ENCODE measurements around the gene KAT2B.
"Not testable (repeated sequence)": the region's sequence is repeated elsewhere in the genome, so short reads cannot be mapped to it uniquely, and the experiment has no call there.

KAT2B gene

GRCh38 chr3:20042331-20042730, 2.1 kb downstream of the KAT2B start:
- no peak for DNase-seq

DNA sequence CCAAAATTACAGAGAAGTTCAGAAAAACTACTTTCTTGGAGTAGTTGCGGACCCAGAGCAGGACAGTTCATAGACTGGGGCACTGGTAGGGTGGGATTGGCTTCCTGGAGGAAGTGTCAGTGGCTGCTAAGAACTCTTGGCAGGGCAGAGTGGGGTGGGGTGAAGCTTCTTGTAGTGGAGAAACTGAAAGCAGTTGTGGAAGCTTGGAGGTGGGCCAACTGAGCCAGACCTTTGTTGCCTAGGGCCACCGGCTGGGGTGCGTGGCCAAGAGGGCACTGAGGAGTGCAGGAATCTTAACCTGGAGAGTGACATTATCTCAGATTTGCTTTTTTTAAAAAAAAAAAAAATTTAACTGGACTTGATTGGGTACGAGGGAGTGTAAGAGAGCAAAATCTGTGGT, 3.1 kb downstream of the KAT2B start:
- DNase-seq, result peak; percentile 53 to 82 (median 79)

DNA sequence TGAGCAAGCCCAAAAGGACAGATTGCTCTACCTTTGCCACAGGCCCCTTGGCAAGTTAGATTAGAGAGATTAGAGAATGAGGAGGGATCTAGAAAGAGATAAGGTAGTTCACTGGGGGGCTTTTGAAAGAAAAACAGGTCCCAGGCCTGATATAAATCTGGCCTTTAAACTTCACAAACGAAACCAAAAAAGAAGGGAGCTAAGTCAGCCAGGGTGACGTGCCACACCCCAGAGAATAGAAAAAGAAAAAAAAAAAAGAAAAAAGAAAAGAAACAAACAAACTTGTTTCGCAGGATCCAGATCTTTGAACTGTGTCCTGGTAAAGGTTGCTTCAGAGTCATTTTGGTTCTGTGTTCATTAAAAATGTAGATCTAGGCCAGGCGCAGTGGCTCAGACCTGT, 3.6 kb downstream of the KAT2B start:
- peak in 1 of 3 donors; percentile 32 for DNase-seq

DNA sequence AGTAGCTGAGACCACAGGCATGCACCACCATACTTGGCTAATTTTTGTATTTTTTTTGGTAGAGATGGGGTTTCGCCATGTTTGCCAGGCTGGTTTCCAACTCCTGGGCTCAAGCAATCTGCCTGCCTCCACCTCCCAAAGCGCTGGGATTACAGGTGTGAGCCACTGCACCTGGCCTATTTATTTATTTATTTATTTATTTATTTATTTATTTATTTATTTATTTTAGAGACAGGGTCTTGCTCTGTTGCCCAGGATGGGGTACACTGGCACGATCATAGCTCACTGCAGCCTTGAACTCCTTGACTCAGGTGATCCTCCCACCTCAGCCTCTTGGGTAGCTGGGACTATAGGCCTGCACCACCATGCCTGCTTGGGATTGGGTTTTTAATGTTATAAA, 4.9 kb downstream of the KAT2B start:
- not testable (repeated sequence) for DNase-seq

DNA sequence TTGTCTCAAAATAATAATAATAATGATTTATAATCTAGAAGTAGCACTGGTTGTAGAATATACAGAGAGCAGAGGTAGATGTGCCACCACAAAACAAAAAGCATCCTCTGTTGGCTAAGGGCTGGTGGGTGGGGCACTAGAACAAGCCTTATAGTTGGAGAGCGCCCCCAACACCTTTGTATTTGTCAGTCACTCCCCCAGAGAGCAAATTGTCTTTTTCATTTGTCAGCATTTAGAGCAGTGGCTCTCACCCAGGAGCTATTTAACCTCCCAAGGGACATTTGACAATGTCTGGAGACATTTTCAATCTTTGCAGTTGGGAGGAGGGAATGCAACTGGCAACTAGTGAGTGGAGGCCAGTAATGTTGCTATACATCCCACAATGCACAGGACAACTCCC, 6.3 kb downstream of the KAT2B start:
- no peak for DNase-seq

- DNase-seq, result no peak
Measured at GRCh38 chr3:20047341-20047779, 7.1 kb downstream of the KAT2B start.

GRCh38 chr3:20047976-20048883, 8.0 kb downstream of the KAT2B start:
- no peak for DNase-seq

DNA sequence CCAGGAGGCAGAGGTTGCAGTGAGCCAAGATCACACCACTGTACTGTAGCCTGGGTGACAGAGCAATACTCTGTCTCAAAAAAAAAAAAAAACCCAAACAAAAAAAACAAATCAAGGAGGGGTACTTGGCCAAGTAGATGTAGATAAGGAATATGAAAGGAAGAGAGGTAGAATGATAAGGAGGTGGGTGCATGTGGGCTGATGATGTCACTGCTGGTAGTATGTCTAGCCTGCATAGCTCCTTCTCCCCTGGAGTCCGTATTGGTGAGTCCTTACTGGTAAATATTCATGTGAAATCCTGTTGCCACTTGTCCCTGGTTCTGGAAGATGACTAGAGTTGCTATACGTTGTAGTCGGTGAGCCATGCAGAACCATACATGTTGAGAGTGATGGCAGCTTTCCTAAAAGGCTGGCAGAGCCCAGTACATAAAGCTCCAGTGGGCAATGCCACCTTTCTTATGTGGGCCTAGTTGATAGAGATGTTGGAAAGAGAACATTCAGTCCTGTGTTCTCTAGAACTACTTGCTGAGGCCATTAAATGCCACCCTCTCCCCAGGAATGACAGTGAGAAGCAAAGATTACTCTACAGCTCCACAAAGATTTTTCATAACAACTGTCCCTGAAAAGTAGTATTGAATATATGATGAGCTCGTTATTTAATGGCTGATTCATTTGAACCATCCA, 11.0 kb downstream of the KAT2B start:
- no peak for DNase-seq

- DNase-seq, result no peak
Measured at GRCh38 chr3:20052851-20053250, 12.6 kb downstream of the KAT2B start.

GRCh38 chr3:20054549-20054987, 14.3 kb downstream of the KAT2B start:
- peak; percentile 78 to 87 (median 80) for DNase-seq

- peak in 1 of 3 donors; percentile 27 for DNase-seq
Measured at GRCh38 chr3:20055020-20055775, 15.0 kb downstream of the KAT2B start.

- no peak for DNase-seq
Measured at GRCh38 chr3:20055842-20056241, 15.6 kb downstream of the KAT2B start.

- DNase-seq, result peak; percentile 53 to 78 (median 67)
Measured at GRCh38 chr3:20056725-20057611, 16.7 kb downstream of the KAT2B start.

- DNase-seq, result no peak
Measured at GRCh38 chr3:20057612-20058180, 17.4 kb downstream of the KAT2B start.

DNA sequence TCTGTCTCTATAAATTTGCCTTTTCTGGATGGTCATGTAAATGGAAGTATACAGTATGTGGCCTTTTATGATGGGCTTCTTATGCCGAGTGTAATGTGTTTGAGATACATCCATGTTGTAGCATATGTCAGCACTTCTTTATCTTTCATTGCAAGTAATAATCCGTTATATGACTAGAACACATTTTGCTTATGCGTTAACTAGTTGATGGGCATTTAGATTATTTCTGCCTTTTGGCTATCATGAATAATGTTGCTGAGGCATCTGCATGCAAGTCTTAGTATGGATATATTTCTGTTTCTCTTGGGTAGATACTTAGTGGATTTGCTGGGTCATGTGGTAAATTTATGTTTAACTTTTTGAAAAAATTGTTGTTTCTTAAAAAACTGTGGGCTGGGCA, 19.7 kb downstream of the KAT2B start:
- no peak for DNase-seq

GRCh38 chr3:20060974-20061685, 20.9 kb downstream of the KAT2B start:
- DNase-seq, result peak; percentile 73 to 94 (median 91)

DNA sequence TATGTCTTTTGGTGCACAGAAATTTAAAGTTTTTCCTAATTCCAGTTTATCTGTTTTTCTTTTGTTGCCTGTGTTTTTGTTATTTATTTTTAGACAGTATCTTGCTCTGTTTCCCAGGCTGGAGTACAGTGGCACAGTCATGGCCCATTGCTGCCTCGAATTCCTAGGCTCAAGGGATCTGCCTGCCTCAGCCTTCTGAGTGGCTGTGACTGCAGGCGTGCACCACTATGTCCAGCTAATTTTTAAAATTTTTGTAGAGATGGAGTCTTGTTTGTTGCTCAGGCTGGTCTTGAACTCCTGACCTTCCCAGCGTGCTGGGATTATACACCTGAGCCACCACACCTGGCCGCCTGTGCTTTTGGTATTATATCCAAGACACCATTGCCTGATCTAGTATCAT, 22.8 kb downstream of the KAT2B start:
- DNase-seq, result no peak

DNA sequence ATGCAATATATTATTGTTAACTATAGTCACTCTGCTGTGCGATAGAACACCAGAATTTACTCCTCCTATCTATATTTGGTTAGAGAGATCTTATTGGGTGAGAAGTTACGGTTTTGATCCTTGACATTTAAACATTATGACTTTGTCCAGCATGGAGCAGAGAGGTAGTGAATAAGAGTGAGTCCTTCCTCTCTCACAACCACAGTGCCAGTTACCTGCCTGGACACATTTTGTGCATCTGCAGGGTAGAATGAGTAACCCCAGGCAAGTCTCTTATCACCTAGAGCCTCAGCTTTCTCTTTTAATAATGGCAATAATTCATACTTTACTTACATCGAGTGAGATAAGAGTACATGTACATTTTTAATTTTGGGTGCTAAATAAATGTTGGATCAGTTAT, 24.1 kb downstream of the KAT2B start:
- DNase-seq, result no peak

- no peak for DNase-seq
Measured at GRCh38 chr3:20064796-20065564, 24.7 kb downstream of the KAT2B start.

- no peak for DNase-seq
Measured at GRCh38 chr3:20066079-20066478, 25.8 kb downstream of the KAT2B start.
